Activated naive CD4-positive, alpha-beta T cell treated with anti-CD3 and anti-CD28 coated beads, Interleukin-2, amount 50 U/mL, for 72 hours (primary cell): Measurements from ENCODE around the gene CCL2. TPM values are rescaled to one million over a fixed set of nuclear protein-coding genes. Genes with fewer than 3 reads are reported as not detected.

Source experiments
- ATAC-seq, 2 donors: fragments of 150-1000 bp; cut with Tn5 transposase; 2 replicates each; pipeline ENCODE4 v1.10.0; 2021; ENCODE audit warnings: mild to moderate bottlenecking in 2 of 2, moderate library complexity in 2 of 2
- DNase-seq, 2 donors: peaks; one replicate each; pipeline ENCODE4 v3.0.0; 2021 to 2022; ENCODE audit warnings: low spot score in 2 of 2
- H3K27ac Mint-ChIP-seq, 2 donors: one replicate each; pipeline ENCODE4 v1.8.0; 2022; ENCODE audit warnings: mild to moderate bottlenecking in 2 of 2, mixed read lengths in 2 of 2
- H3K36me3 Mint-ChIP-seq, 2 donors: one replicate each; pipeline ENCODE4 v1.8.0; 2022; ENCODE audit warnings: mixed read lengths in 2 of 2
- H3K9me3 Mint-ChIP-seq, 2 donors: one replicate each; pipeline ENCODE4 v1.8.0; 2022; ENCODE audit warnings: mixed read lengths in 2 of 2
- total RNA-seq, 2 donors: library from RNA; stranded (reverse); gene quantifications; one replicate each; pipeline ENCODE4 v1.2.3, GENCODE V29; 2022

CCL2 gene
- total RNA-seq, 2 donors from 2014 or later: not detected

- Mint-ChIP-seq H3K36me3 (no peaks in the 10 kb centered on the region), H3K9me3 (peaks cover 0 to 1% of the 10 kb centered on the region in 2 donors), H3K27ac (no peak overlapping the region)
- ATAC-seq (peak in 1 of 2 donors; percentile 48), DNase-seq (no peak)
Observed at GRCh38 chr17:34252444-34253138, 2.5 kb upstream of the CCL2 start.

- no peak for ATAC-seq
- Mint-ChIP-seq H3K27ac (no peak overlapping the region), H3K9me3 (peaks cover 0 to 3% of the 10 kb centered on the region in 2 donors), H3K36me3 (no peaks in the 10 kb centered on the region)
- no peak for DNase-seq
Observed at GRCh38 chr17:34253139-34253525, 2.0 kb upstream of the CCL2 start.

GRCh38 chr17:34254146-34254545, 939 bp upstream of the CCL2 start:
- H3K36me3 Mint-ChIP-seq: no peaks in the 10 kb centered on the region
- no peak for ATAC-seq
- H3K9me3 Mint-ChIP-seq: peaks cover 0 to 3% of the 10 kb centered on the region in 2 donors
- no peak overlapping the region for H3K27ac Mint-ChIP-seq
- no peak for DNase-seq

- no peak overlapping the region for H3K27ac Mint-ChIP-seq
- no peaks in the 10 kb centered on the region for H3K36me3 Mint-ChIP-seq
- ATAC-seq (no peak), DNase-seq (no peak)
- peaks cover 0 to 3% of the 10 kb centered on the region in 2 donors for H3K9me3 Mint-ChIP-seq
Observed at GRCh38 chr17:34255381-34255732, 272 bp downstream of the CCL2 start.

DNA sequence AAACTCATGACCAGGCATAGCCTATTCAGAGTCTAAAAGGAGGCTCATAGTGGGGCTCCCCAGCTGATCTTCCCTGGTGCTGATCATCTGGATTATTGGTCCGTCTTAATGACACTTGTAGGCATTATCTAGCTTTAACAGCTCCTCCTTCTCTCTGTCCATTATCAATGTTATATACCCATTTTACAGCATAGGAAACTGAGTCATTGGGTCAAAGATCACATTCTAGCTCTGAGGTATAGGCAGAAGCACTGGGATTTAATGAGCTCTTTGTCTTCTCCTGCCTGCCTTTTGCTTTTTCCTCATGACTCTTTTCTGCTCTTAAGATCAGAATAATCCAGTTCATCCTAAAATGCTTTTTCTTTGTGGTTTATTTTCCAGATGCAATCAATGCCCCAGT, 756 bp downstream of the CCL2 start:
- Mint-ChIP-seq H3K9me3 (peaks cover 0 to 3% of the 10 kb centered on the region in 2 donors), H3K27ac (no peak overlapping the region), H3K36me3 (no peaks in the 10 kb centered on the region)
- no peak for ATAC-seq
- DNase-seq: no peak

DNA sequence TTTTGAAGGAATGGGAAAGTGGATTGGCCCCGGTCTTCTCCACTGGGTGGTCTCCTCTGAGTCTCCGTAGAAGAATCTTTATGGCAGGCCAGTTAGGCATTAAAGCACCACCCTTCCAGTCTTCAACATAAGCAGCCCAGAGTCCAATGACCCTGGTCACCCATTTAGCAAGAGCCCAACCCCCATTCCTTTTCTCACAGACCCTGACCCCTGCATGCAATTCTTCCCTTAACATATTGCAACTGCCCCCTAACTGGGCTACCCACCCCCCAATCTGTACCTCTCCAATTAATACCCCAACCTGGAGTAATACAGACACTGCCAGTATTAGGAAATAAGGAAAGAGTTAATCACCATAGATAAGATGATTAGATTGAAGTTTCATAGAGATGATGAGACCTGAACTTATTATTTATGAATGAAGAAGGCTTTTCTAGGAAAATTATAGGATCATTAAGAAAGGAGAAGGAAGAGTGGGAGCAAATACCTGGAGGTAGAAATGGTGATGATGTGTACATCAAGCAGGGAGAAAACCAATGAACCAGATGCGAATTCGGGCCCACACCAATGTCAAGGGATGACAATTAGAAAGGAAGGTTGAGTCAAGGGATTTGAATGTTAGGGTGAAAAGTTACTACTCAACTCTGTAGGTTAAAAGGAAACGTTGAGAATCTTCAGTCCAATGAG, 2.4 kb downstream of the CCL2 start:
- Mint-ChIP-seq H3K36me3 (no peaks in the 10 kb centered on the region), H3K27ac (no peak overlapping the region), H3K9me3 (peaks cover 0 to 3% of the 10 kb centered on the region in 2 donors)
- ATAC-seq (no peak), DNase-seq (no peak)

DNA sequence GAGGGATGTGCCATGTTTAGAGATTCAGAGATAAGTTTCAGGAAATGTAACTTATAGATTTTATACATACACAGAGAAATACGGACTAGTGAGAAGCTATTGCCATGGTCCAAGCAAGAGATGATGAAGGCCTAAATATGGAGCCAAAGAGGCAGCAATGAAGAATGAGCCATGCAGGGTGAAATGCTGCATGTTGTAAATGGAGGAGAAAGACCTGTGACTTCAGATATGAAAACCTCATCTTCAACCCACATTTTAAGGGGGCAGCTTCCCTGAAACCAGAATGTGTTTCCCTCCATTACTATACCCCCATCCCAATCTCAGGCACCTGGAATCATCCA, 2.9 kb downstream of the CCL2 start:
- ATAC-seq (no peak), DNase-seq (no peak)
- no peak overlapping the region for H3K27ac Mint-ChIP-seq
- peaks cover 0 to 3% of the 10 kb centered on the region in 2 donors for H3K9me3 Mint-ChIP-seq
- H3K36me3 Mint-ChIP-seq: no peaks in the 10 kb centered on the region

DNA sequence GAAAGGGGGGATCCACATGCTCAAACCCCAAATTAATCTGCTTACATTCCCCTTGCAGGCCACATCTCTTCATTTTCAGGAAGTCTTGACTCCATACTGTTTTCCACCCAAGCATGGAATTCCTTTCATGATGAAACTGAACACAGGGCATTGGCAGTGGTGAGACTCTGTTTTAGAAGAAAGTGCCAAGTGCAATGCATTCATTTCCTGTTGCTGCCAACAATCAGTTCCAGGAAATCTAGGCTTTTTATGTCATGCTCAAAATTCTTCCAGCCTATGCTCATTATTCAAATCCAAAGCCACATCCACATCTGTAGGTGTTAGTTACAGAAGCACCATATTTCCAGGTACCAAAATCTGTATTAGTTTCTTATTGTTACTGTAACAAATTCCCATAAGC, 4.1 kb downstream of the CCL2 start:
- DNase-seq: no peak
- Mint-ChIP-seq H3K36me3 (no peaks in the 10 kb centered on the region), H3K9me3 (peaks cover 0 to 3% of the 10 kb centered on the region in 2 donors), H3K27ac (no peak overlapping the region)
- no peak for ATAC-seq

GRCh38 chr17:34260861-34261260, 5.8 kb downstream of the CCL2 start:
- Mint-ChIP-seq H3K9me3 (peaks cover 0 to 3% of the 10 kb centered on the region in 2 donors), H3K36me3 (no peaks in the 10 kb centered on the region), H3K27ac (no peak overlapping the region)
- DNase-seq: no peak
- ATAC-seq: no peak

- Mint-ChIP-seq H3K27ac (no peak overlapping the region), H3K36me3 (no peaks in the 10 kb centered on the region), H3K9me3 (peaks cover 0 to 3% of the 10 kb centered on the region in 2 donors)
- DNase-seq (no peak), ATAC-seq (peak in 1 of 2 donors; percentile 57)
Observed at GRCh38 chr17:34261568-34262337, 6.7 kb downstream of the CCL2 start.

DNA sequence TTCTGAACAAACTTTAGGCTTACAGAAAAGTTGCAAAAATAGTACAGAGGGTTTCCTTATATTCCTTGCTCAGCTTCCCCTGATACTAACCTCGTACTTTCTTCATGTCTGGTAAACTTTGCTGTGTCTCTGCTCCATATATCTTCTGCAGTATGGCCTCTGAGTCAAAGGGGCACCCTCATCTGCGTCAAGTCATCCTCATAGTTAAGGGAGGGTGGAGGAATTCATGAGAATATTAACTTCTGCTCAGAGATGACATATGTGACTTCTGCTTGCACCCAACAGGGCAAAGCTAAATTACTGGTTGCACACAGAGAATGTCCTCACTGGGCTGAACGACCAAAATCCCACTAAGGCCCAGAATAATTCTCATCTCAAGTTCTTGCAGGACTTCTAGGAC, 10.6 kb downstream of the CCL2 start:
- Mint-ChIP-seq H3K36me3 (no peaks in the 10 kb centered on the region), H3K9me3 (no peaks in the 10 kb centered on the region), H3K27ac (no peak overlapping the region)
- ATAC-seq: no peak
- no peak for DNase-seq

DNA sequence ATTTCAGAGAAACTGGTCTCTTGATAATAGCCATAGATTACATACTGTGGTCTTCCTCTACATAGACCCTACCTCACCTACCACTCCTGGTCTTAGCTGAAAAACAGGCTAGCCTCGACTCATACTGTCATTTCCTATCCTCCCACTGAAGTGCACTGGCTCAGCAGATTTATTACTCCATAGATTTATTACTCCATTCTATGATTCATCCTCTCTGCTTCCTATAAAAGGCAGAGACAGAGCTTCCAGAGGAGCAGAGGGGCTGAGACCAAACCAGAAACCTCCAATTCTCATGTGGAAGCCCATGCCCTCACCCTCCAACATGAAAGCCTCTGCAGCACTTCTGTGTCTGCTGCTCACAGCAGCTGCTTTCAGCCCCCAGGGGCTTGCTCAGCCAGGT, 14.9 kb downstream of the CCL2 start, which contains the start of gene CCL7:
Gene CCL7 (plus strand): TSS at position 253 of the 400 bp plus-strand sequence. CDS start 70 bp downstream, at position 323.
- no peaks in the 10 kb centered on the region for H3K9me3 Mint-ChIP-seq
- DNase-seq (no peak), ATAC-seq (no peak)
- H3K36me3 Mint-ChIP-seq: no peaks in the 10 kb centered on the region
- H3K27ac Mint-ChIP-seq: no peak within 1 kb of the TSS

GRCh38 chr17:34275881-34276280, 20.8 kb downstream of the CCL2 start:
- no peaks in the 10 kb centered on the region for H3K36me3 Mint-ChIP-seq
- no peaks in the 10 kb centered on the region for H3K9me3 Mint-ChIP-seq
- no peak overlapping the region for H3K27ac Mint-ChIP-seq
- ATAC-seq (no peak), DNase-seq (no peak)

DNA sequence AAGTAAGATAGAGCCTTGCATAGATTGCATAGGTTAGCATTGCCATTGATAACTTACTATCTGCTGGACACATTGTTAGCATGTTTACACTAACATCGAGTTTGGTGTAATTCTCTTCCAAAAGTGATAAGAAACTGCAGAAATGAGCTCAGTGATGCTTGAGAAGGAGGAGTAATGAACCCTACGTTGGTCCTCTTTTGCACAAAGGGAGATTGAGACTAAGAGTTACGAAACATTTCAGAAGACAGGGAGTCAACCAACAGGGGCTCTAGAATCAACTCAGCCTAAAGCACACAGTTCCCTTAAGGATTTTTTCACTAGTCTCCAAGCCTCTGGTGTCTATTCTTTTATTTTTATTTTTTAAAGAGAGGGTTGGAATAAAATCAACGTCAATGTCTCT, 21.7 kb downstream of the CCL2 start:
- Mint-ChIP-seq H3K27ac (no peak overlapping the region), H3K9me3 (no peaks in the 10 kb centered on the region), H3K36me3 (no peaks in the 10 kb centered on the region)
- ATAC-seq (no peak), DNase-seq (no peak)

DNA sequence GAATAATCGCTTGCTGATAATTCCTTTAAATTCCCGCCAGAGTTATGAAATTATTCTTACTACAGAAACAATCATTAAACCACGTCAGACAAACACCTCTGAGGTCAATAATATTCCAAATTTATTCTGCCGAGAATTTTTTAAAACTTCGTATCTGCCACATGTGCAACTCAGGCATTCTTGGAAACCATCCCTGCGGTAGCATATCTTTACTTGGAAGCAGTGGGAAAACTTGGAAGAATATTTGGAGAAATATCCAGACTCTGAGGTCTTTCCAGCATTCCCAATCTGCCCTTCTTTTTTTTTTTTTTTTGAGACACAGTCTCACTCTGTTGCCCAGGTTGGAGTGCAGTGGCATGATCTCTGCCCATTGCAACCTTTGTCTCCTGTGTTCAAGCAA, 28.5 kb downstream of the CCL2 start:
- ATAC-seq (no peak), DNase-seq (no peak)
- Mint-ChIP-seq H3K36me3 (no peaks in the 10 kb centered on the region), H3K27ac (no peak overlapping the region), H3K9me3 (no peaks in the 10 kb centered on the region)

DNA sequence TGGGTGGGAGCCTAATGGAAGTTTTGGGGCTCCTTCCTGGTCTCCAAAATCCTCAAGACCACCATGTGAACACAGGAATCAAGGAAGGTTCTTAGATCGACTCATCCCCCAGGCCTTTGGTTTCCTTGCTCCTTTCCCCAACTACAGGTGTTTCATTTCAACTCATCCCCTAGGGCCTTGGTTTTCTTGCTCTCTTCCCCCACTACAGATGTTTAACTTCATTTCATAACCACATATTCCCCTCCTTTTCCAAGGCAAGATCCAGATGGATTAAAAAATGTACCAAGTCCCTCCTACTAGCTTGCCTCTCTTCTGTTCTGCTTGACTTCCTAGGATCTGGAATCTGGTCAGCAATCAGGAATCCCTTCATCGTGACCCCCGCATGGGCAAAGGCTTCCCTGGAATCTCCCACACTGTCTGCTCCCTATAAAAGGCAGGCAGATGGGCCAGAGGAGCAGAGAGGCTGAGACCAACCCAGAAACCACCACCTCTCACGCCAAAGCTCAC, 30.3 kb downstream of the CCL2 start, which contains the start of gene CCL11:
Gene CCL11 (plus strand): TSS at position 457 of the 507 bp plus-strand sequence. CDS start 67 bp downstream, outside the sequence.
- H3K36me3 Mint-ChIP-seq: no peaks in the 10 kb centered on the region
- no peak within 1 kb of the TSS for H3K27ac Mint-ChIP-seq
- DNase-seq (no peak), ATAC-seq (no peak)
- H3K9me3 Mint-ChIP-seq: no peaks in the 10 kb centered on the region

DNA sequence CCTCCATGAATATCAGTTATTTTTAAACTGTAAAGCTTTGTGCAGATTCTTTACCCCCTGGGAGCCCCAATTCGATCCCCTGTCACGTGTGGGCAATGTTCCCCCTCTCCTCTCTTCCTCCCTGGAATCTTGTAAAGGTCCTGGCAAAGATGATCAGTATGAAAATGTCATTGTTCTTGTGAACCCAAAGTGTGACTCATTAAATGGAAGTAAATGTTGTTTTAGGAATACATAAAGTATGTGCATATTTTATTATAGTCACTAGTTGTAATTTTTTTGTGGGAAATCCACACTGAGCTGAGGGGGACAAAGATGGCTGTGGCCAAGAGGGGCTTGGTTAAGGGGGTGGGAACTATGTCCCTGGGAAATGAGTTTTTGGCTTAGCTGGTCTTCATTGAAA, 32.8 kb downstream of the CCL2 start:
- peaks cover 0 to 4% of the 10 kb centered on the region in 2 donors for H3K9me3 Mint-ChIP-seq
- no peak for DNase-seq
- ATAC-seq: no peak
- H3K27ac Mint-ChIP-seq: no peak overlapping the region
- no peaks in the 10 kb centered on the region for H3K36me3 Mint-ChIP-seq
